HG03442 (cell line): ENCODE data around the gene OR4B1.

Experiments
- ATAC-seq: cut with Tn5 transposase; IDR thresholded peaks from one replicate; pipeline ENCODE4 v1.9.1; 2021; ENCODE audit warnings: mild to moderate bottlenecking, moderate library complexity; ENCODE audit not compliant: unreplicated experiment

OR4B1 gene

GRCh38 chr11:48248902-48249301 is 32.3 kb downstream of the OR4B1 start:
- ATAC-seq = no peak

DNA sequence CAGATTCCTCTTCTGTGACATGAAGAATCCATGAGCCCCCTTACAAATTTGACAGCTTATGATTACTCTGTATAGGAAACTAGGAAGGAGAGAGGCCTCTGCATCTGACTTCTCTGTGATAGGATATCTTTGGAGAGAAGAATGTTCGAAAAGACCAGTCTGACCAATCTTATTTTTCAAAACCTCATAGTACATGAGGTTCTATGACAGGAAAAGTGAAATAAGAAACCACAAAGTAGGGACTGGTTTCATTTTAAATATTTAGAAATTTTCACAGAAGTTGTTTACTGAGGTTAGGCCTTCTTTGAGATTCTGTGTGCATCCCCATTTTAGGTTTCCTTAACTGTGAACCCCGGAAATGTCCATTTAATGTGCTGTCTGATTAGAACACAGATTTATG is 45.0 kb downstream of the OR4B1 start:
- ATAC-seq = peak; percentile 67

- no peak for ATAC-seq
Measured at GRCh38 chr11:48263423-48263911, 46.9 kb downstream of the OR4B1 start, which contains the start of gene OR4X1. Gene OR4X1 (plus strand): TSS chr11:48263861. CDS start chr11:48263861, 0 bp downstream.
